ENCODE measurements around the gene MGARP. TPM values are rescaled to one million over a fixed set of nuclear protein-coding genes. Genes with fewer than 3 reads are reported as not detected.

Gene MGARP
- total and polyA plus RNA-seq, 9 of the 15 experiments (the other 6 are each of a cell fraction or from before 2014, with no cell fraction given) = 0.11 to 0.45 (median 0.23) TPM; not detected in 4

DNA sequence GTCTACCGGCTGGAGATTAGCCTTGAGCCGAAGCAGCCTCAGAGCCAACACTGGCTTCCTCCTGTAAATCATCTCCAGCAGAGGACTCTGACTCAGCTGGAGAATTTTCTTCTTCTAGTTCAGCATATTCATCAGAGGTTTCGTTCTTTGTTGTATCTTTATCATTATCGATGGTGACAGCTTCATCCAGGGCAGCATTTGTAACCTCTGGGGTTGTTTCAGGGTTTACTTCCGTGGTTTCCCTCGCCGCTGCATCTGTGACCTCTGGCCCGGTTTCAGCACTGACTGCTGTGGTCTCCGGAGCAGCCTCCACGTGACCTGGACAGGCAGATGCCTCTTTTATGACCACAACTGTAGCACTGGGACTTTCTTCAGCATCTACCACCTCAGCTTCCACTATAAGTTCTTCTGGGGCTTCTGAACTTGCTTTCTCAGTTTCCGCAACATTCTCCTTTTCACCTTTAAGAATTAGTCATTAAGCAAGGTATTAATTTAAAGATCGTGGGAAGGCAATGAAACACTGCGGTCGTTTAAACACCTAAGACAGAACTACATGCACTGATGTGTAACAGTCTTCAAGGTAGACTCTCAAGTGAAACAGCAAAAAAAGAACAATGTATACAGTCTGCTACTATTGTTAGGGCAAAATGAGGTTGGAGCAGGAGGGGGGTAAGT, 13.3 kb downstream of the MGARP start (continued):
- TF ChIP-seq KAT8 (IDR thresholded peaks at IDR 0.05; ENCODE audit: low read depth) = no peak
- TF ChIP-seq HIVEP1 (CRISPR knock-in tag; IDR thresholded peaks at IDR 0.05) = no peak
- TF ChIP-seq, protein P1, sequence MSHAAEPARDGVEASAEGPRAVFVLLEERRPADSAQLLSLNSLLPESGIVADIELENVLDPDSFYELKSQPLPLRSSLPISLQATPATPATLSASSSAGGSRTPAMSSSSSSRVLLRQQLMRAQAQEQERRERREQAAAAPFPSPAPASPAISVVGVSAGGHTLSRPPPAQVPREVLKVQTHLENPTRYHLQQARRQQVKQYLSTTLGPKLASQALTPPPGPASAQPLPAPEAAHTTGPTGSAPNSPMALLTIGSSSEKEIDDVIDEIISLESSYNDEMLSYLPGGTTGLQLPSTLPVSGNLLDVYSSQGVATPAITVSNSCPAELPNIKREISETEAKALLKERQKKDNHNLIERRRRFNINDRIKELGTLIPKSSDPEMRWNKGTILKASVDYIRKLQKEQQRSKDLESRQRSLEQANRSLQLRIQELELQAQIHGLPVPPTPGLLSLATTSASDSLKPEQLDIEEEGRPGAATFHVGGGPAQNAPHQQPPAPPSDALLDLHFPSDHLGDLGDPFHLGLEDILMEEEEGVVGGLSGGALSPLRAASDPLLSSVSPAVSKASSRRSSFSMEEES (CRISPR knock-in tag; IDR thresholded peaks at IDR 0.05) = peak; percentile 47
- peak in 1 of 2 experiments; percentile 80; a peak in 2 of 4 replicates for TF ChIP-seq ARNT (IDR thresholded peaks at IDR 0.05)
- TF ChIP-seq, protein P2, sequence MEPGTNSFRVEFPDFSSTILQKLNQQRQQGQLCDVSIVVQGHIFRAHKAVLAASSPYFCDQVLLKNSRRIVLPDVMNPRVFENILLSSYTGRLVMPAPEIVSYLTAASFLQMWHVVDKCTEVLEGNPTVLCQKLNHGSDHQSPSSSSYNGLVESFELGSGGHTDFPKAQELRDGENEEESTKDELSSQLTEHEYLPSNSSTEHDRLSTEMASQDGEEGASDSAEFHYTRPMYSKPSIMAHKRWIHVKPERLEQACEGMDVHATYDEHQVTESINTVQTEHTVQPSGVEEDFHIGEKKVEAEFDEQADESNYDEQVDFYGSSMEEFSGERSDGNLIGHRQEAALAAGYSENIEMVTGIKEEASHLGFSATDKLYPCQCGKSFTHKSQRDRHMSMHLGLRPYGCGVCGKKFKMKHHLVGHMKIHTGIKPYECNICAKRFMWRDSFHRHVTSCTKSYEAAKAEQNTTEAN (CRISPR knock-in tag; IDR thresholded peaks at IDR 0.05) = no peak
- peak; percentile 94 for TF ChIP-seq ZNF766 (CRISPR knock-in tag; conservative IDR thresholded peaks at IDR 0.05)
- peak; percentile 87 for TF ChIP-seq LEF1 (IDR thresholded peaks at IDR 0.05)
- TF ChIP-seq HNRNPUL1 (IDR thresholded peaks at IDR 0.05; ENCODE audit: low read length) = no peak
- TF ChIP-seq TCF7 (IDR thresholded peaks at IDR 0.05; ENCODE audit: borderline replicate concordance) = no peak
- no peak for TF ChIP-seq SREBF2 (CRISPR knock-in tag; IDR thresholded peaks at IDR 0.05)
- TF ChIP-seq DDX20 (tag; IDR thresholded peaks at IDR 0.05; ENCODE audit: low read depth) = no peak
- TF ChIP-seq CHD4 (IDR thresholded peaks at IDR 0.05; ENCODE audit: insufficient read depth, insufficient replicate concordance, low read depth, low read length, poor library complexity, severe bottlenecking) = no peak
- TF ChIP-seq ZNF444 (CRISPR knock-in tag; IDR thresholded peaks at IDR 0.05) = no peak
- TF ChIP-seq ADNP (tag; IDR thresholded peaks at IDR 0.05) = 0 out of 2 replicates have a peak, but pooled peaks have one; percentile 8
- TF ChIP-seq, protein P3, sequence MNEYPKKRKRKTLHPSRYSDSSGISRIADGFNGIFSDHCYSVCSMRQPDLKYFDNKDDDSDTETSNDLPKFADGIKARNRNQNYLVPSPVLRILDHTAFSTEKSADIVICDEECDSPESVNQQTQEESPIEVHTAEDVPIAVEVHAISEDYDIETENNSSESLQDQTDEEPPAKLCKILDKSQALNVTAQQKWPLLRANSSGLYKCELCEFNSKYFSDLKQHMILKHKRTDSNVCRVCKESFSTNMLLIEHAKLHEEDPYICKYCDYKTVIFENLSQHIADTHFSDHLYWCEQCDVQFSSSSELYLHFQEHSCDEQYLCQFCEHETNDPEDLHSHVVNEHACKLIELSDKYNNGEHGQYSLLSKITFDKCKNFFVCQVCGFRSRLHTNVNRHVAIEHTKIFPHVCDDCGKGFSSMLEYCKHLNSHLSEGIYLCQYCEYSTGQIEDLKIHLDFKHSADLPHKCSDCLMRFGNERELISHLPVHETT (CRISPR knock-in tag; conservative IDR thresholded peaks at IDR 0.05 in 1 of 2, IDR thresholded peaks at IDR 0.05 in 1 of 2) = 0 out of 4 replicates have a peak, but pooled peaks of 1 of the 2 experiments have one; percentile 24
- no peak for TF ChIP-seq ZNF24 (IDR thresholded peaks at IDR 0.05)
- no peak for TF ChIP-seq KHSRP (IDR thresholded peaks at IDR 0.05)
- peak; percentile 19 for TF ChIP-seq SMARCB1 (IDR thresholded peaks at IDR 0.05; ENCODE audit: insufficient read length, low read depth)
- TF ChIP-seq, protein P4, sequence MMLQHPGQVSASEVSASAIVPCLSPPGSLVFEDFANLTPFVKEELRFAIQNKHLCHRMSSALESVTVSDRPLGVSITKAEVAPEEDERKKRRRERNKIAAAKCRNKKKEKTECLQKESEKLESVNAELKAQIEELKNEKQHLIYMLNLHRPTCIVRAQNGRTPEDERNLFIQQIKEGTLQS (IDR thresholded peaks at IDR 0.05) = peak; percentile 71
- TF ChIP-seq, protein P4 (CRISPR knock-in tag; conservative IDR thresholded peaks at IDR 0.05) = 0 out of 2 replicates have a peak, but pooled peaks have one; percentile 34
- TF ChIP-seq TAL1 (IDR thresholded peaks at IDR 0.05) = peak; percentile 79
- TF ChIP-seq MECOM (CRISPR knock-in tag; IDR thresholded peaks at IDR 0.05) = peak; percentile 54; the same call in 1 of the 2 replicates
- TF ChIP-seq ELF1 (tag; IDR thresholded peaks at IDR 0.05) = peak; percentile 73
- TF ChIP-seq NR2C2 (CRISPR knock-in tag; IDR thresholded peaks at IDR 0.05) = 0 out of 2 replicates have a peak, but pooled peaks have one; percentile 2
- peak; percentile 95 for TF ChIP-seq NR2C2 (tag; IDR thresholded peaks at IDR 0.05)

All from K562 (cell line).